ENCODE measurements around the gene PTTG1. TPM values are rescaled to one million over a fixed set of nuclear protein-coding genes. Genes with fewer than 3 reads are reported as not detected.

The PTTG1 gene
- total RNA-seq, 4 donors from 2014 or later: 2.5 to 13.9 (median 6.1) TPM

GRCh38 chr5:160477266-160477970 is 55.8 kb downstream of the PTTG1 start:
- no peak for ATAC-seq (ENCODE audit: low FRiP score)

GRCh38 chr5:160478163-160478562 is 56.5 kb downstream of the PTTG1 start:
- ATAC-seq (ENCODE audit: low FRiP score) (no peak), DNase-seq (ENCODE audit: low spot score) (no peak)
- TF ChIP-seq CTCF (IDR thresholded peaks at IDR 0.05): no peak

More at GRCh38 chr5:160477266-160477970, 55.8 kb downstream of the PTTG1 start:
- TF ChIP-seq CTCF (IDR thresholded peaks at IDR 0.05): no peak
- no peak for DNase-seq (ENCODE audit: low spot score)

Small RNA genes within 50 kb of the gene (small RNA-seq; reads per million reads assigned to genes)
- not detected for gene MIR3142

Other genes with a start within 250 kb of the PTTG1 start
- gene FABP6, start 192.3 kb upstream of the PTTG1 start, total RNA-seq: not detected
- gene CCNJL, start 109.3 kb upstream of the PTTG1 start, total RNA-seq: 1 to 10 TPM in 1 of 4 donors, under 1 TPM in 3; 0.24 to 5.4 (median 0.45) TPM
- gene C1QTNF2, start 51.2 kb upstream of the PTTG1 start, total RNA-seq: under 1 TPM in 3 of 4 donors, not detected in 1; 0.19 to 0.47 (median 0.25) TPM
- gene FAM200C, start 21.8 kb upstream of the PTTG1 start, total RNA-seq: 1 to 10 TPM in 3 of 4 donors, under 1 TPM in 1; 0.84 to 5.7 (median 2.5) TPM
- gene SLU7, start 2.8 kb upstream of the PTTG1 start, total RNA-seq: 10 to 100 TPM; 49.6 to 96.6 (median 64.9) TPM

Data from omental fat pad (tissue), 4 donors.